HG02840 (cell line): Measurements from ENCODE around the gene MSMO1.
"Not testable (repeated sequence)": the region's sequence is repeated elsewhere in the genome, so short reads cannot be mapped to it uniquely, and the experiment has no call there.

Source experiments
- ATAC-seq: cut with Tn5 transposase; IDR thresholded peaks from one replicate; pipeline ENCODE4 v1.9.1; 2021; ENCODE audit warnings: mild to moderate bottlenecking, moderate library complexity, moderate number of reproducible peaks; ENCODE audit not compliant: unreplicated experiment, low FRiP score

The MSMO1 gene

DNA sequence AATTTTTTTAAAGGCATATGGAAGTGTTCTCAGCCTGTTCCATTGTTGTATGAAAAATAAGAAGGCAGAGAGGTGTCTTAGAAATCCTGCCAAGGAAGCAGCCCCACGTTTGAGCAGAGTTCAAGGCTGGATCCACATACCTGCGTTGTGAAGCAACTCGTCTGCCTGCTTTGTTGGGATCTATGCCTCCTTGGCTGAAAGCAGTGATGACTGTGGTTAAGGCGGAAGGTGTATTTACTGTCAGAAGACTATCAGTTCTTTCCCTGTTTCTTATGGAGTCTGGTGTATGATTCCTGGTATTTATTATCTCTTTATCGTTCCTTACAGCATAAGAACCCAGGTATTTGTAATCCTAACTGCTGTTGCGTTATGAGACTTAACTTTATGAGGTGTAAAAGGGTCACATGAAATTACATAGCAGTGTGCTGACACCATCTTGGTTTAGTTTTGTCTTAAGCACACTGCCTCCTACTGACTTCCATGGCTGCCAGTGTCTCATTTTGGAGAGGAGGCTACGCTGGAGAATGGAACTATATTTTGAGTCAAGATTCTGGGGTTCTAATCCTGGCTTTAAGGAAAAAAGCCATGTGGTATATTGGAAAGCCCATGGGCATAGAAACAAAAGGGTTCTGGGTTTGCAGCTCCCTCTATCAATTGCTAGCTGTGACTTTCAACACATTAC lies 3.1 kb upstream of the MSMO1 start:
- ATAC-seq = no peak

- no peak for ATAC-seq
Measured at GRCh38 chr4:165324918-165325304, 2.6 kb upstream of the MSMO1 start.

GRCh38 chr4:165325732-165326512 lies 1.5 kb upstream of the MSMO1 start:
- no peak for ATAC-seq

DNA sequence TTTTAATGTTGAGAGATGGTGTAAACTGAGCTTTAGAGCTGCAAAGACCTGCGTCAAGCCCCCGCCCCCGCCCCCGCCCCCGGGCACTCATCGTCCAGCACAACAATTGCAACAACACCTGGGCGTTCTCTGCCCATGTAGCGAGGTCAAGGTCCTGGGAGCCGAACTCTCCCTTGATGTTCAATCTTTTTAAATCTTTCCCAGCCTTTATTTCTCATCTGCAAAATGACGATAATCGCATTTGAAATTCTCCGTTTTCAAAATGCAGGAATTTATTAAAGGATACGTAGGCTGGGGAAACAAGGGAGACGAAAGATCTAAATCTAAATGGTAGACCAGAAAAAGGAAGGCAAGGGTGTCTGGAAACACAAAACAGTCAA lies 648 bp upstream of the MSMO1 start:
- ATAC-seq = no peak

- ATAC-seq = no peak
Measured at GRCh38 chr4:165328101-165328425, 594 bp downstream of the MSMO1 start.

DNA sequence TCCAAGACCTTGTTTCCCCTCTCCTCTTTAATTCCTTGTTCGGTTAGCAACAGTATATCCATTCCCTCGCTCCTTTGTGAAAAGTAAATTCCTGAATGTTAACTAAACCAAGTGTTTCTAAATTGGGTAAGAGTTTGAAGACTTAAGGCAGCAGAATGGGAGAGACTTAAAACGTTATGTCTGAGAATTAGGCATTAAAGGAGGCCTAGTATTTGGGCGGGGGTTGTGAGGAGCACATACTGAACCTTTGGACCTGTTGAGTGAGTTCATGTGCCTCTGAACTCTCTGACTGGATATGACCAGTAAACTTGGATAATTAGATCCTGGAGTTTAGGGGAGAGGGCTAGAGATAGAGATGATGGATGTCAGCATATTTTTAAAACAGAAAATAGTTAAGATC lies 1.2 kb downstream of the MSMO1 start:
- no peak for ATAC-seq

GRCh38 chr4:165330071-165330470 lies 2.6 kb downstream of the MSMO1 start:
- no peak for ATAC-seq

- no peak for ATAC-seq
Measured at GRCh38 chr4:165330666-165331065, 3.2 kb downstream of the MSMO1 start.

GRCh38 chr4:165331359-165331758 lies 3.9 kb downstream of the MSMO1 start:
- no peak for ATAC-seq

- ATAC-seq = no peak
Measured at GRCh38 chr4:165331823-165332222, 4.4 kb downstream of the MSMO1 start.

DNA sequence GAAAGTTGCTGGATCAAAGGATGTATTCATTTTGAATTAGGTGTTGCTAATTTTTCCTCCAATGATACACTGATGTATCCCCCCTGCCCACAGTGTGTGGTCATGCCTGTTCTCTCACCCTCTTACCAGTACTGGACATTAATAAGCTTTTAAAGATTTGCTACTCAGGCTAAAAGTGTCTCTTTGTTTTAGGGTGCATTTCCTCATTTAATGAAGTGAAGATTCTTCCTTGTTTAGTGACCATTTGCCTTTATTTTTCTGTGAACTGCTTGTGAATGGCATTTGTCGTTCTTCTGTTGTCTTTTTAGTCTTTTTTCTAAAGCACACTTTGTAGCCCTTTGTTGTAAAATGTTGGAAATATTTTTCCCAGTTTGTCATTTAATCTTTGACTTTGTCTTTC lies 5.0 kb downstream of the MSMO1 start:
- no peak for ATAC-seq

GRCh38 chr4:165335163-165335703 lies 7.8 kb downstream of the MSMO1 start:
- no peak for ATAC-seq

DNA sequence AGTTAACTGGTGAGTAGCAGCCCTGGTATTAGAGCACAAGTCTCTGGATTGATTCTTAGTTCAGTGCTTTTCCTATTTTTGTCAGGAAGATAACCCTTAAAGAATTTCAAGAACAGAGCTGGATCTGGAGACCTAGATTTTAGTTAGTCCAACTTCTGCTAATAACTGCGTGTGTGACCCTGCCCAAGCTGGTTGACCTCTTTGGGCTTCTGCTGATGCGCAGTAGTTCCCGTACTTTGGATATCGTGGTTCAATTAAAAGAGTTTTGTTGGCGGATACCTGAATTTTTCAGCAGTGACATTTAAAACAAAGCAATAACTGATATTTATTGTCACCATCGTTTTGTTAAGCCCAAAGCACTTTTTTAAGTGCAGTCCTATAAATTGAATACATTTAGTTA lies 9.3 kb downstream of the MSMO1 start:
- ATAC-seq = no peak

DNA sequence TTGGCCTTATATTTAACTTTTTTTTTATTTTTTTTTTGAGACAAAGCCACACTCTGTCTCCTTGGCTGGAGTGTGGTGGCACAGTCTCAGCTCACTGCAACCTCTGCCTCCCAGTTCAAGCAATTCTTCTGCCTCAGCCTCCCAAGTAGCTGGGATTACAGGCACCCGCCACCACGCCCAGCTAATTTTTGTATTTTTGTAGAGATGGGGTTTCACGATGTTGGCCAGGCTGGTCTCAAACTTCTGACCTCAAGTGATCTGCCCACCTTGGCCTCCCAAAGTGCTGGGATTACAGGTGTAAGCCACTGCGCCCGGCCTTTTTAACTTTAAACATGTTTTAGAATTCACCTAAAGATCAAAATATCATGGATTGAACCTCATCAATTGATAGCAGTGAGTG lies 14.9 kb downstream of the MSMO1 start:
- ATAC-seq = not testable (repeated sequence)

DNA sequence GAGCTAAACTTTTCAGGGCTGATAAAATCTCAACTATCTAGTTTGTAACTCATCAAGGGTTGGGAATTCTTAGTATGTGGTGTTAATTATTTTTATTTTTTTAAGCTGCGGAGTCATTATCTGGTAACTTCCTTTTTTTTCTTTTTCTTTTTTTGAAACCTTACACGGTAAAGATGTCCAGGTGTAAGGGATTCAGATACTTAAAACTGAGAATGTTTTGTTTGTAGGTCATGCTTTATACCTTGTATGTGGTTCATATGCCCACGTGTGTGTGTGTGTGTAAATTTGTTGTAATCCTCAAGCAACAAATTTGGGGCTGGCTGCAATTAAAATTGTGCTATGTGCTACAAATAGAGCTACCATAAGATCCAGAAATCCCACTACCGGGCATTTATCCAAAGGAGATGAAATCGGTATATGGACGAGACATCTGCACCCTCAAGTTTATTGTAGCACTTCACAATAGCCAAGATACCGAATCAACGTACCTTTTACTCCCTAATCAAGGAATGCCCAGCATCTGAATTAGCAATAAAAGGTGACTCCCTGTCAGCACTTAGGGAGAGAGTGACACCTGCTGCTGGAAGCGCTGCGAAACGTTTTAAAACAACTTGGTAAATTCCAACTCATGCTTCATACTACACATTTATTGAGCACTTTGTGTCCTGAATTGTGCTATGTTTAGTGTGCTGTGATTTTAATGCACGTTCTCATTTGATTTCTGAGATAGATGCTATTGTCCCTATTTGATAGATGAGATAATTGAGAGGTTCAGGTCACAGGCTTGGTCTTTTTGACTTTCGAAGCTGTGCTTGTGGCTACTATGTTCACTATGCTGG lies 16.1 kb downstream of the MSMO1 start:
- no peak for ATAC-seq

GRCh38 chr4:165345666-165346417 lies 18.4 kb downstream of the MSMO1 start:
- no peak for ATAC-seq

- ATAC-seq = no peak
Measured at GRCh38 chr4:165347647-165348569, 20.4 kb downstream of the MSMO1 start.

DNA sequence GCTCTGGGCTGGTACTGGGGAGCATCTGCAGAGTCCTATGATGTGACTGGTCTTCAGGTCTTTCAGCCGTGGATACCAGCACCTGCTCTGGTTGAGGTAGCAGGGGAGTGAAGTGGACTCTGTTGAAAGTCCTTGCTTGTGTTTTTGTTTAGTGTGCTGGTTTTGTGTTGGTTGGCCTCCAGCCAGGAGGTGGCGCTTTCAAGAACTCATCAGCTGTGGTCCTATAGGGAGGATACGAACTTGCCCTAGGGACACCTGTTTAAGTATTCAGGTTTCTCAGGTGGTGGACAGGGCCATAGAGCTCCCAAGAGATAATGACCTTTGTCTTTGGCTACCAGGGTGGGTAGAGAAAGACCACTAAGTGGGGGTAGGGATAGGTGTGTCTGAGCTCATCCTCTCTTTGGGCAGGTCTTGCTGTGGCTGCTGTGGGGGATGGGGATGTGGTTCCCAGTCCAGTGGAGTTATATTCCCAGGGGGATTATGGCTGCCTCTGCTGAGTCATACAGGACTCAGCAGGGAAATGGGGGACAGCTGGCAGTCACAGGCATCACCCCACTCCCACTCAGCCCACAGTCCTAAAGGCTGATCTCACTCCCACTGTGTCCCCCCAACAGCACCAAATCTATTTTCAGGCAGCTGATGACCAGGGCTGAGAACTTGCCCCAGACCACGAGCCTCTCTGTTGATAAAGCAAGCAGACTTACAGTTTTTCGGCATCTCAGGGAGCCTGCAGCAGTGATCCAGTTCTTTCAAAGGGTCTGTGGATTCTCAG lies 24.1 kb downstream of the MSMO1 start:
- ATAC-seq = no peak

GRCh38 chr4:165355900-165356300 lies 28.4 kb downstream of the MSMO1 start:
- no peak for ATAC-seq
